PC-9 (cell line): ENCODE results near the gene PRF1. TPM values are rescaled to one million over a fixed set of nuclear protein-coding genes. Genes with fewer than 3 reads are reported as not detected.
A peak's percentile ranks its signal among the peaks of the same experiment; 100 is the strongest.

Experiments
- Bru-seq: library from RNA; stranded (reverse); fragments of 400-500 nt; gene quantifications from one replicate; lab custom pipeline; 2021; lab: Mats Ljungman, UMichigan
- BruChase-seq, 2 experiments: library from RNA; stranded (reverse); fragments of 400-500 nt; gene quantifications; one replicate each; lab custom pipeline; 2021; lab: Mats Ljungman, UMichigan
- BruUV-seq: library from RNA; stranded (reverse); fragments of 400-500 nt; replicated peaks from 2 replicates; lab custom pipeline; 2021; lab: Mats Ljungman, UMichigan
- CTCF ChIA-PET: fragments of 300-600 bp; sonication (Branson Sonifier 250); formaldehyde crosslinking; loops from one replicate; lab custom pipeline; 2022; ENCODE audit warnings: antibody characterized with exemption; lab: Charles Lee
- POLR2A ChIA-PET: fragments of 300-600 bp; sonication (Branson Sonifier 250); formaldehyde crosslinking; loops from one replicate; lab custom pipeline; 2022; ENCODE audit warnings: antibody characterized with exemption; ENCODE audit not compliant: unreplicated experiment; lab: Charles Lee
- DNase-seq, 2 experiments: peaks; one replicate each; pipeline versions ENCODE4 v3.0.0 to v3.0.0-alpha.2; 2015 to 2022; ENCODE audit warnings: mixed read lengths in 1 of 2
- H2AFZ ChIP-seq: fragments of 200-600 bp; sonication (generic); 2 replicates; pipeline ENCODE4 v1.8.1; 2017; ENCODE audit warnings: antibody characterized with exemption
- H3F3A ChIP-seq: fragments of 200-600 bp; sonication (generic); 2 replicates; pipeline ENCODE4 v1.8.1; 2017; ENCODE audit warnings: antibody characterized with exemption, mild to moderate bottlenecking, low read depth; ENCODE audit not compliant: insufficient read depth
- H3K27ac ChIP-seq: fragments of 200-600 bp; sonication (generic); 2 replicates; pipeline ENCODE4 v1.6.1; 2016; ENCODE audit warnings: mixed run types
- H3K27me3 ChIP-seq: fragments of 200-600 bp; sonication (generic); 2 replicates; pipeline ENCODE4 v1.6.1; 2016; ENCODE audit warnings: low read depth, mixed run types; ENCODE audit not compliant: insufficient read depth
- H3K36me3 ChIP-seq: fragments of 200-600 bp; sonication (generic); 2 replicates; pipeline ENCODE4 v1.6.1; 2016; ENCODE audit warnings: low read depth, mixed run types
- H3K4me1 ChIP-seq: fragments of 200-600 bp; sonication (generic); replicated peaks from 2 replicates; pipeline ENCODE4 v1.6.1; 2016; ENCODE audit warnings: mixed run types; ENCODE audit not compliant: insufficient read depth
- H3K4me2 ChIP-seq: fragments of 200-600 bp; sonication (generic); 2 replicates; pipeline ENCODE4 v1.6.1; 2017; ENCODE audit warnings: mixed run types
- H3K4me3 ChIP-seq: fragments of 200-600 bp; sonication (generic); 2 replicates; pipeline ENCODE4 v1.6.1; 2016; ENCODE audit warnings: mixed run types
- H3K79me2 ChIP-seq: fragments of 200-600 bp; sonication (generic); 2 replicates; pipeline ENCODE4 v1.6.1; 2017; ENCODE audit warnings: low read depth, mixed run types
- H3K9me2 ChIP-seq: fragments of 200-600 bp; sonication (generic); 2 replicates; pipeline ENCODE4 v1.8.1; 2017; ENCODE audit warnings: mild to moderate bottlenecking; ENCODE audit not compliant: insufficient read depth
- H3K9me3 ChIP-seq: fragments of 200-600 bp; sonication (generic); 2 replicates; pipeline ENCODE4 v1.8.1; 2016; ENCODE audit warnings: low read depth; ENCODE audit not compliant: insufficient read depth
- H4K20me1 ChIP-seq: fragments of 200-600 bp; sonication (generic); 2 replicates; pipeline ENCODE4 v1.8.1; 2017; ENCODE audit not compliant: insufficient read depth
- EZH2 ChIP-seq: fragments of 200-600 bp; sonication (generic); IDR thresholded peaks from 2 replicates; pipeline ENCODE4 v1.8.0; 2017; ENCODE audit warnings: antibody characterized with exemption, low read depth
- intact Hi-C: fragments of 100-400 bp; cut with micrococcal nuclease; formaldehyde crosslinking; loops from one replicate; pipeline ENCODE4 v1.10.0; 2022; ENCODE audit not compliant: unreplicated experiment
- long read RNA-seq: library from polyadenylated mRNA; stranded (forward); transcript quantifications from one replicate; pipeline ENCODE4 v2.0.0, GENCODE V29; 2022
- total RNA-seq: library from RNA; stranded (reverse); gene quantifications from 2 replicates; pipeline ENCODE4 v1.2.3, GENCODE V29; 2021
- TF ChIP-seq, protein P1 (sequence below): fragments of 200-600 bp; sonication (generic); conservative IDR thresholded peaks from 2 replicates; pipeline ENCODE4 v1.6.1; 2017; ENCODE audit warnings: mixed run types, antibody characterized with exemption, mild to moderate bottlenecking, moderate library complexity

PRF1 gene
- total RNA-seq (not detected in 2 replicates), Bru-seq, nascent RNA (not detected), BruChase-seq, experiment 1, labeled RNA remaining after a 2-hour chase (not detected), BruChase-seq, experiment 2, labeled RNA remaining after a 6-hour chase (not detected)
- long read RNA-seq = 0 reads

DNA sequence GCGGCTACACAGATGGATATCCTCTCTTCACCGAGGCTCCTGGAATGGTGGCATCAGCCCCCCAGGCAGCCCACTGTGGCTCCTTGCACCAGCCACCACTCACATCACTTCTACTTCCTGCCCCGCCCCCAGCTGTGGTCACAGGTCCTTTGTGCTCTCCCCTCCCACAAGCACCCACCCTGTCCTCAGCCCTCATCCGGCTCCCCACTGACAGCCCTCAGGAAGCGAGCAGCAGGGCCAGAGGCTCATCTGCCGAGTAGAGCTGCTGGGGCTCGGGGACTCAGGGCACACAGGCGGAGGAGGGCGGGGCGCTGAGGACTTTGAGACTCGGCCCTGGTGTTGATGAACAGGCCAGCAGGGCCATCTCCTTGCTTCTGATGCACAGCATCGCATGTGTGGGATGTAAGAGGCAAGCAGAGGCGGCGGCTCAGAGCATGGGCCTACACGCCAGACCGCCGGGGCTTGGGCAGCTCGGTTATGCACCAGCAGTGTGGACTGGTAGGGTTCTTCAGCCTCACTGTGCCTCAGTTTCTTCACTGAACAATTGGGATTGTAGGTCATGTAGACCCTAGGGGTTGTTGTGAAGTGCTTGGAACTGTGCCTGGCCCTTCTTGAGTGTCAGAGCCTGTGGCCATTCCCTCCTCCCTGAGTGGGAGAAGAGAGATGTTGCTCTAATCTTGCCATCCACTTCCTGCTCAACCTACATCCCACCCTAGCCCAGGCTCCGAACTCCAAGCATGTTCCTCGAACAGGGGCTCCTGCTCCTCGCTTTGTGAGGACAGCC, at the start of gene PRF1:
TSS of gene PRF1 (minus strand) at position 77 of the 784 bp plus-strand sequence. CDS start 1,839 bp downstream, outside the sequence.
- Histone ChIP-seq H4K20me1 (no peaks in the 10 kb centered on the region), H3K9me2 (no peaks in the 10 kb centered on the region), H3K36me3 (no peaks in the 10 kb centered on the region), H3K4me1 (no peaks in the 10 kb centered on the region), H3K4me3 (no peak within 1 kb of the TSS), H3F3A (no peaks in the 10 kb centered on the region), H3K79me2 (no peaks in the 10 kb centered on the region), H3K27me3 (no peaks in the 10 kb centered on the region), H3K9me3 (no peaks in the 10 kb centered on the region), H3K4me2 (no peak within 1 kb of the TSS), H2AFZ (no peak within 1 kb of the TSS), H3K27ac (no peak within 1 kb of the TSS)
- CTCF ChIA-PET = interaction anchor here (0.6 kb wide), 1 partner anchor 152 kb away, joined by 8 read pairs; no protein-coding TSS in a partner anchor
- intact Hi-C loops = no loop called here
- BruUV-seq = no TSS peak
- DNase-seq = no peak
- POLR2A ChIA-PET = no interaction called here
- TF ChIP-seq, protein P1, sequence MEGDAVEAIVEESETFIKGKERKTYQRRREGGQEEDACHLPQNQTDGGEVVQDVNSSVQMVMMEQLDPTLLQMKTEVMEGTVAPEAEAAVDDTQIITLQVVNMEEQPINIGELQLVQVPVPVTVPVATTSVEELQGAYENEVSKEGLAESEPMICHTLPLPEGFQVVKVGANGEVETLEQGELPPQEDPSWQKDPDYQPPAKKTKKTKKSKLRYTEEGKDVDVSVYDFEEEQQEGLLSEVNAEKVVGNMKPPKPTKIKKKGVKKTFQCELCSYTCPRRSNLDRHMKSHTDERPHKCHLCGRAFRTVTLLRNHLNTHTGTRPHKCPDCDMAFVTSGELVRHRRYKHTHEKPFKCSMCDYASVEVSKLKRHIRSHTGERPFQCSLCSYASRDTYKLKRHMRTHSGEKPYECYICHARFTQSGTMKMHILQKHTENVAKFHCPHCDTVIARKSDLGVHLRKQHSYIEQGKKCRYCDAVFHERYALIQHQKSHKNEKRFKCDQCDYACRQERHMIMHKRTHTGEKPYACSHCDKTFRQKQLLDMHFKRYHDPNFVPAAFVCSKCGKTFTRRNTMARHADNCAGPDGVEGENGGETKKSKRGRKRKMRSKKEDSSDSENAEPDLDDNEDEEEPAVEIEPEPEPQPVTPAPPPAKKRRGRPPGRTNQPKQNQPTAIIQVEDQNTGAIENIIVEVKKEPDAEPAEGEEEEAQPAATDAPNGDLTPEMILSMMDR = no peak
- TF ChIP-seq EZH2 = no peak

DNA sequence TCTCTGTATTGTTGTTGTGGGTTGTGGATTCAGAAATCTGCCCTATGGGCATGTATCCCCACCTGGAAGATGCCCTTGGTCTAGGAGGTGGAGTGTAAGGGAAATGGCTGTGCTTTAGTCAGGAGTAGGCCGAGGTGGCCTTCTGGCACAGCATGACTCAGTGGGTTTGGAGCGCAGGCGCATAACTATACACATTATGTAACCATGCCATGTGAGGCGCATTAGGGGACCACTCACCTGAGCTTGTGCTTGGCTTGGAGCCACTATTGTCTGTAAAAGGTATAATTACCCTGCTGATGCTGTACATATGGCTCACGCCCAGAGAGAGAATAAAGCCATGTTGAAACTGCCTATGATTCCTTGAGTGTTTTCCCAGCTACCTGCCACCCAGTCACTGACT, 49.1 kb upstream of the PRF1 start:
- Histone ChIP-seq H3F3A (peaks cover 18% of the 10 kb centered on the region; the same call in 1 of the 2 replicates), H3K27me3 (no peaks in the 10 kb centered on the region), H2AFZ (no peak overlapping the region), H3K9me2 (no peaks in the 10 kb centered on the region), H3K4me2 (0 out of 2 replicates have a peak overlapping the region, but pooled peaks have one; percentile 2), H3K79me2 (no peaks in the 10 kb centered on the region), H3K4me3 (no peak overlapping the region), H3K36me3 (no peaks in the 10 kb centered on the region), H3K27ac (peak overlapping the region; percentile 77), H3K4me1 (peaks cover 37% of the 10 kb centered on the region), H3K9me3 (peaks cover 7% of the 10 kb centered on the region; the same call in 1 of the 2 replicates), H4K20me1 (no peaks in the 10 kb centered on the region)
- CTCF ChIA-PET = no interaction called here
- intact Hi-C loops = no loop called here
- peak in 1 of 2 experiments; percentile 61 for DNase-seq
- POLR2A ChIA-PET = no interaction called here
- no TSS peak for BruUV-seq
- TF ChIP-seq, protein P1 = no peak
- TF ChIP-seq EZH2 = no peak

DNA sequence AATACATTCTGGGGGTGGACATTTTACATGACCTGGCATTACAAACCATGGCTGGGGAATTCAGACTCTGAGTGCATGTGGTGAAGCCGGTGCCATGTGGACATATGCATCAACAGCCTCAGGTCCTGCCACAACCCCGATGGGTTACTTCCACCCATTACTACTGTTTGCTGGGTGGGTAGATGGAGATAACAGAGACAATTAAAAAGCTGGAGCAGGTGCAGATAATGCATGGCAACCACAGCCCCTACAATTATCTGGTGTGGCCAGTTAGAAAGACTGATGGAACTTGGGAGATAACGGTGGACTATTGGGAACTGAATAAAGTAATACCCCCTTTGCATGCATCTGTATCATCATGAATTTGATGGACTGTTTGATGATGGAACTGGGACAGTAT, 48.2 kb upstream of the PRF1 start:
- H3K79me2 ChIP-seq = no peaks in the 10 kb centered on the region
- peaks cover 11% of the 10 kb centered on the region; the same call in 1 of the 2 replicates for H3F3A ChIP-seq
- H3K27me3 ChIP-seq = no peaks in the 10 kb centered on the region
- H3K36me3 ChIP-seq = no peaks in the 10 kb centered on the region
- ChIA-PET CTCF (no interaction called here), POLR2A (no interaction called here)
- H3K4me3 ChIP-seq = no peak overlapping the region
- no TSS peak for BruUV-seq
- no peaks in the 10 kb centered on the region for H4K20me1 ChIP-seq
- peak in 1 of 2 experiments; percentile 26 for DNase-seq
- H3K9me2 ChIP-seq = no peaks in the 10 kb centered on the region
- H3K9me3 ChIP-seq = peaks cover 7% of the 10 kb centered on the region; the same call in 1 of the 2 replicates
- intact Hi-C loops = no loop called here
- H3K4me2 ChIP-seq = no peak overlapping the region
- no peak overlapping the region for H2AFZ ChIP-seq
- TF ChIP-seq EZH2 = no peak
- TF ChIP-seq, protein P1 = no peak
- H3K4me1 ChIP-seq = peaks cover 31% of the 10 kb centered on the region
- H3K27ac ChIP-seq = peak overlapping the region; percentile 77; the same call in 1 of the 2 replicates
